Immature natural killer cell (primary cell): ENCODE data around the gene PNPLA4. TPM values are rescaled to one million over a fixed set of nuclear protein-coding genes. Genes with fewer than 3 reads are reported as not detected.

ENCODE experiments used
- DNase-seq, 3 donors: peaks; one replicate each; pipeline ENCODE4 v3.0.0; 2022; ENCODE audit warnings: mixed read lengths in 1 of 3
- H3K27ac Mint-ChIP-seq, 6 donors: one replicate each; pipeline ENCODE4 v1.8.0; 2020; ENCODE audit warnings: mixed read lengths in 6 of 6, mild to moderate bottlenecking in 5 of 6, inconsistent platforms in 4 of 6, moderate library complexity in 3 of 6
- H3K27me3 Mint-ChIP-seq, 3 donors: one replicate each; pipeline ENCODE4 v1.8.0; 2020 to 2021; ENCODE audit warnings: low read depth in 3 of 3, mild to moderate bottlenecking in 3 of 3, mixed read lengths in 3 of 3, moderate library complexity in 3 of 3, inconsistent platforms in 1 of 3
- H3K36me3 Mint-ChIP-seq, 3 donors: one replicate each; pipeline ENCODE4 v1.8.0; 2020; ENCODE audit warnings: mixed read lengths in 3 of 3, inconsistent platforms in 2 of 3, mild to moderate bottlenecking in 2 of 3
- H3K4me1 Mint-ChIP-seq, 2 donors: one replicate each; pipeline ENCODE4 v1.8.0; 2020; ENCODE audit warnings: inconsistent platforms in 2 of 2, mild to moderate bottlenecking in 2 of 2, mixed read lengths in 2 of 2, moderate library complexity in 1 of 2
- H3K4me3 Mint-ChIP-seq, 5 donors: one replicate each; pipeline ENCODE4 v1.8.0; 2020; ENCODE audit warnings: mild to moderate bottlenecking in 5 of 5, mixed read lengths in 5 of 5, inconsistent platforms in 3 of 5, moderate library complexity in 3 of 5
- H3K9me3 Mint-ChIP-seq, 6 donors: one replicate each; pipeline ENCODE4 v1.8.0; 2020; ENCODE audit warnings: mild to moderate bottlenecking in 6 of 6, mixed read lengths in 6 of 6, inconsistent platforms in 4 of 6, moderate library complexity in 3 of 6
- polyA plus RNA-seq, 3 donors: library from polyadenylated mRNA; unstranded; fragments of 300-500 nt; fragmentation: Illumina TruSeq; gene quantifications; one replicate each; pipeline ENCODE4 v1.2.3, GENCODE V29; 2021

Gene PNPLA4
- polyA plus RNA-seq, 3 donors from 2014 or later, result 2.9 to 18.1 (median 11.9) TPM

DNA sequence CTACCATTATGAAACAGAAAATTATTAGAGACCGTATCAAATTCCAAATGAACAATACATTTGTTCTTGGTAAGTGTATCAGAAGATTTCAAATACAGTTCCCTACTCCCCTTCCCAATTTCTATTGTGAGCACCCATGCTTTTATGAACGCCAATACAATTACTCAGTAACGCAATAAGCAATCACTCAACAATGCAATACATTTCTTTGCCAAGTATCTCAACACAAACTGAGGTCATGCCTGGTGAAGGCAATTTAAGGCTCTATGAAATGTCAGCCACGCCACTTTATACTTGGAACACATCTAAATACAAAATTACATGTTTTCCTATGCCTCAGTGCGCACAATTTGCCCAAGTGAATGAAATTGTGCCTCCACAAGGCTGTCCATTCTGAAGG lies 712 bp downstream of the PNPLA4 start:
- DNase-seq, result no peak
- Mint-ChIP-seq H3K4me3 (peak overlapping the region in 4 of 5 donors; percentile 93 to 99 (median 98)), H3K27ac (peak overlapping the region in 5 of 6 donors; percentile 88 to 99 (median 96)), H3K36me3 (peaks cover 5 to 23% (median 15%) of the 10 kb centered on the region in 3 donors), H3K4me1 (peaks cover 27 to 32% of the 10 kb centered on the region in 2 donors), H3K9me3 (no peaks in the 10 kb centered on the region), H3K27me3 (peaks cover 0 to 8% (median 4%) of the 10 kb centered on the region in 3 donors)

GRCh38 chrX:7925867-7926472 lies 1.2 kb downstream of the PNPLA4 start:
- Mint-ChIP-seq H3K4me3 (peak overlapping the region; percentile 53 to 99 (median 97)), H3K27me3 (peaks cover 0 to 8% (median 4%) of the 10 kb centered on the region in 3 donors), H3K9me3 (no peaks in the 10 kb centered on the region), H3K27ac (peak overlapping the region; percentile 62 to 99 (median 80)), H3K36me3 (peaks cover 4 to 28% (median 19%) of the 10 kb centered on the region in 3 donors), H3K4me1 (peaks cover 27 to 32% of the 10 kb centered on the region in 2 donors)
- DNase-seq, result peak; percentile 59 to 65 (median 61)

DNA sequence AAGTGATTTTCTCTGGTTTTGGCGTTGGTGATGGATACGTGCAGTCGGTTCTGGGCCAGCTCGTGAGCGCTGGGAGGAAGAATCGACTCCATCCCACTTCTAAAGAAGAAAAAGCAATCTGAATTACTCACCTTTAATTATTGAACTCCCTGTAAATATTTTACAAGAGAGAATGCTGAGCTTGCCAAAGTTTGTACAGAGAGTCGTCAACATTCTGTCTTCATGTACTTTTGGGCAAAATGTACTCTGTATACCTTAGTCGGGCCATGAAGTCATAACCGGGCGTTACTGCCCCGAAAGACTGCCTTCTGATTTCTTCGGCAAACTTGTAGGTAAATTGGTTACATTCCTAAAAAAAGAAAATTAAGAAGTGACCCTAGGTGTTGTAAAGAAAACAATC lies 5.5 kb downstream of the PNPLA4 start:
- DNase-seq, result no peak
- H3K9me3 Mint-ChIP-seq, result no peaks in the 10 kb centered on the region
- H3K27me3 Mint-ChIP-seq, result no peaks in the 10 kb centered on the region
- no peak overlapping the region for H3K27ac Mint-ChIP-seq
- H3K36me3 Mint-ChIP-seq, result peaks cover 9 to 48% (median 27%) of the 10 kb centered on the region in 3 donors
- H3K4me3 Mint-ChIP-seq, result no peak overlapping the region
- H3K4me1 Mint-ChIP-seq, result peaks cover 13 to 15% of the 10 kb centered on the region in 2 donors

- Mint-ChIP-seq H3K9me3 (no peaks in the 10 kb centered on the region), H3K27ac (no peak overlapping the region), H3K4me1 (no peaks in the 10 kb centered on the region), H3K36me3 (peaks cover 6 to 46% (median 16%) of the 10 kb centered on the region in 3 donors), H3K4me3 (no peak overlapping the region), H3K27me3 (no peaks in the 10 kb centered on the region)
- DNase-seq, result no peak
Measured at GRCh38 chrX:7908821-7909220, 18.4 kb downstream of the PNPLA4 start.

DNA sequence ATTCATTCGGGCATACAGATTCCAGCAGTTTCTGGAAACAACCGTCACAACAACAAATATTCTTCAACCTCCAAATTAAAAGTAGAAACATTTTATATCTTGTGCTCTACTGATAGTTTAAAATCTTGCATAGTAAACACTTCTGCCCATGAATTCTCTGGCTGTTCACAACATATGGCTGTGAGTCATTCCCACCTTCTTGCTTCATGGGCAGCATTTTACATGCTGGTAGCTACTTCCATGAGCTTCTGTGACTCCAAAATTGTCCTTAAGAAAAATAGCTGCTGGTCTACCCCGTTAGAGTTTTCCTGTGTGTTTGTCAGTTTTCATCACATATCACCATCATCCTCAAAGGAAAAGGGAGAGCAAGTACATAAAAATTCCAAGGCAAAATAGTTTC lies 22.7 kb downstream of the PNPLA4 start:
- Mint-ChIP-seq H3K9me3 (no peaks in the 10 kb centered on the region), H3K36me3 (peaks cover 13 to 56% (median 29%) of the 10 kb centered on the region in 3 donors), H3K27ac (no peak overlapping the region), H3K4me3 (no peak overlapping the region), H3K4me1 (no peaks in the 10 kb centered on the region), H3K27me3 (no peaks in the 10 kb centered on the region)
- DNase-seq, result no peak

- Mint-ChIP-seq H3K4me3 (no peak overlapping the region), H3K9me3 (peaks cover 0 to 2% (median 0%) of the 10 kb centered on the region in 6 donors), H3K27ac (no peak overlapping the region), H3K27me3 (peaks cover 0 to 4% (median 3%) of the 10 kb centered on the region in 3 donors), H3K4me1 (no peaks in the 10 kb centered on the region), H3K36me3 (peaks cover 0 to 9% (median 4%) of the 10 kb centered on the region in 3 donors)
- no peak for DNase-seq
Measured at GRCh38 chrX:7891928-7892327, 35.3 kb downstream of the PNPLA4 start.

DNA sequence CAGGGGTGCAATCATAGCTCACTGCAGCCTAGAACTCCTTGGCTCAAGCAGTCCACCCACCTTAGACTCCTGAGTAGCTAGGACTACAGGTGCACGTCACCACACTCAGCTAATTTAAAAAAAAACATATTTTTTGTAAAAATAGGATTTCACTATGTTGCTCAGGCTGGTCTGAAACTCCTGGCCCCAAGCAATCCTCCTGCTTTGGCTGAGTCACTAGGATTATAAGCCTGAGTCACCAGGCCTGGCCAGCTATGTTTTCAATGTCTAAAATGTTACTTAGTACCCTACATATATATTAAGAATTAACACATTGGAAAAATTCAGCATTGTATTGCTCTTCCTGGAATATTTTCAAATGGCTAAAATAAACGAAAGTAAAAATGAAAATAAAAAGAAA lies 37.5 kb downstream of the PNPLA4 start:
- H3K9me3 Mint-ChIP-seq, result peaks cover 0 to 2% (median 0%) of the 10 kb centered on the region in 6 donors

DNA sequence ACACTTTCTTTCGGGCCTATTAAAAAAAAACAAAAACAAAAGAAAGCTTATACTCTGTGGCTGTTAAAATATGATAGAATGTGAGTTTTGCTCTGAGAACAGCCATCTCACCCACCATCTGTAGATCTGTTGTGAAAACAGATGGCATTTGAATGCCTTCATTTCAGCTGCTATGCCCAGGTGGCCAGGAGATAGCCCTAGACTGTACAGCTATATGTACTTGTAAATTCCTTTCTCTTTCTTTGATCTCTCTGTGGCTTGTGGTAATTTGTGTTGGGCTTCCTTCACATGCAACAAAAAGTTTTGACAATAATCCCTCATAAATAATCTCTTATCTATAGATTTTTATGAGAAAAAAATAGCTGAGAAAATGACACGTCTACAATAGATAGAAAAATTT lies 38.1 kb downstream of the PNPLA4 start:
- no peak overlapping the region for H3K4me3 Mint-ChIP-seq
- peak in 2 of 3 donors; percentile 1 to 3 for DNase-seq
- H3K27me3 Mint-ChIP-seq, result peaks cover 3 to 13% (median 7%) of the 10 kb centered on the region in 3 donors
- no peak overlapping the region for H3K27ac Mint-ChIP-seq
- H3K4me1 Mint-ChIP-seq, result no peaks in the 10 kb centered on the region
- H3K9me3 Mint-ChIP-seq, result peaks cover 0 to 2% (median 0%) of the 10 kb centered on the region in 6 donors
- H3K36me3 Mint-ChIP-seq, result peaks cover 0 to 4% (median 0%) of the 10 kb centered on the region in 3 donors

More for the DNA sequence above, 37.5 kb downstream of the PNPLA4 start:
- Mint-ChIP-seq H3K4me3 (no peak overlapping the region), H3K27ac (no peak overlapping the region), H3K36me3 (peaks cover 0 to 4% (median 0%) of the 10 kb centered on the region in 3 donors), H3K4me1 (no peaks in the 10 kb centered on the region), H3K27me3 (peaks cover 3 to 13% (median 7%) of the 10 kb centered on the region in 3 donors)
- DNase-seq, result no peak

DNA sequence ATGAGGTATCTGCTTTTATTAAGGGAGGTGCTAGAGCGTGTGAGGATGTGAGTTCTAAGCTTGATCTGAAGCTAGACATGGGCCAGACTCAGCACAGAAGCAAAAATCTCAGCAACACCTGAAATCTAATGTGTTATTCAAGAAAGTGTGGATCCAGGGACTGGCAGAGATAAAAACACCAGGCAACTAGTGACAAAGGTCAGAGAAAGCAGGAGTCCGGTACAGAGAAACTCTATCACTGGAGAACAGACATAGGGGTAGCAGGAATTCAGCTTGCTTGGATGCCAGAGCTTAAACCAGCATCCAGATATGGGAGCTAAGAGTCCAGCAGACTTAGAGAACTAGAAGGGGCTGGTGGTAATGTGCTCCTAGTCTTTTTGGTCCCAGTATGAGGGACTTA lies 50.3 kb downstream of the PNPLA4 start:
- H3K4me3 Mint-ChIP-seq, result no peak overlapping the region
- H3K9me3 Mint-ChIP-seq, result no peaks in the 10 kb centered on the region
- peaks cover 2 to 3% (median 3%) of the 10 kb centered on the region in 3 donors for H3K27me3 Mint-ChIP-seq

DNA sequence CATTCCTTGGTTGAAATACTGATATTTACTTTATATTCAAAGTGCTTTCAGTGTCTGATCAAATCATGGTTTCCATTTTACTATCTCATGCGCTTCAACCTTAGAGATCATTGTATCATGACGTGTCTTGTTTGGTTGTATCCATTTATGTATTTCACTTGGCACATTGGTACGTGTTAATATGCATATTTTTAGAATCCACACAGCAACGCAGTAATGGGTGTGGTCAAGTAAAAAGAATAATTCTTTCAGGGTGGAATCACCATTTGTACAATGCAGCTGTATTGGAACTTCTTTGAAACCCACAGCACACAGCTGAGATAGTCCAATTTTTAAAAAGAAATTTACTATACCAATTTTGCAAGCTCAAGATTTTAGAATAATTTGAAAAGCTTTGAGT lies 55.2 kb downstream of the PNPLA4 start:
- H3K9me3 Mint-ChIP-seq, result peaks cover 0 to 2% (median 0%) of the 10 kb centered on the region in 6 donors

More for the DNA sequence above, 50.3 kb downstream of the PNPLA4 start:
- Mint-ChIP-seq H3K4me1 (no peaks in the 10 kb centered on the region), H3K27ac (no peak overlapping the region), H3K36me3 (no peaks in the 10 kb centered on the region)
- no peak for DNase-seq

GRCh38 chrX:7852166-7852565 lies 75.0 kb downstream of the PNPLA4 start:
- no peak for DNase-seq
- Mint-ChIP-seq H3K27ac (no peak overlapping the region), H3K27me3 (no peaks in the 10 kb centered on the region), H3K4me3 (no peak overlapping the region), H3K4me1 (no peaks in the 10 kb centered on the region), H3K9me3 (peaks cover 0 to 2% (median 0%) of the 10 kb centered on the region in 6 donors), H3K36me3 (no peaks in the 10 kb centered on the region)

More for the DNA sequence above, 55.2 kb downstream of the PNPLA4 start:
- Mint-ChIP-seq H3K4me1 (no peaks in the 10 kb centered on the region), H3K27ac (no peak overlapping the region), H3K36me3 (no peaks in the 10 kb centered on the region), H3K4me3 (no peak overlapping the region), H3K27me3 (peaks cover 2 to 6% (median 3%) of the 10 kb centered on the region in 3 donors)
- DNase-seq, result no peak

Other genes starting within 250 kb of the PNPLA4 start
- not detected for gene VCX, start 84.2 kb downstream of the PNPLA4 start, polyA plus RNA-seq
- not detected for gene VCX2, start 243.9 kb upstream of the PNPLA4 start, polyA plus RNA-seq